Natural killer cell (primary cell): ENCODE measurements around the gene GRIN2A. TPM values are rescaled to one million over a fixed set of nuclear protein-coding genes. Genes with fewer than 3 reads are reported as not detected.

Experiments
- ATAC-seq, 3 donors: fragments of 150-1000 bp in 2 of 3; fragments of 200-7000 bp in 1 of 3; cut with Tn5 transposase; 1 replicate in 1 of 3; 2 replicates in 2 of 3; pipeline ENCODE4 v1.10.0; 2021; ENCODE audit warnings: mild to moderate bottlenecking in 2 of 3, moderate library complexity in 2 of 3
- DNase-seq, 2 donors: peaks; one replicate each; pipeline versions ENCODE4 v3.0.0 to v3.0.0-alpha.2; 2013 to 2021; ENCODE audit warnings: mixed read lengths in 1 of 2
- H3K27ac ChIP-seq: one replicate; pipeline ENCODE4 v1.5.1; 2013; ENCODE audit warnings: mild to moderate bottlenecking, low read length
- H3K27me3 ChIP-seq: one replicate; pipeline ENCODE4 v1.6.1; 2013; ENCODE audit warnings: low read length; ENCODE audit not compliant: control insufficient read depth, insufficient read depth
- H3K36me3 ChIP-seq: one replicate; pipeline ENCODE4 v1.6.1; 2013; ENCODE audit warnings: low read length; ENCODE audit not compliant: control insufficient read depth, insufficient read depth
- H3K4me1 ChIP-seq: one replicate; pipeline ENCODE4 v1.6.1; 2013; ENCODE audit warnings: low read length; ENCODE audit not compliant: control insufficient read depth, insufficient read depth
- H3K4me3 ChIP-seq: one replicate; pipeline ENCODE4 v1.5.1; 2013; ENCODE audit warnings: low read length
- H3K9me3 ChIP-seq: one replicate; pipeline ENCODE4 v1.6.1; 2013; ENCODE audit warnings: low read length; ENCODE audit not compliant: control insufficient read depth, insufficient read depth
- H3K27ac Mint-ChIP-seq, 2 donors: one replicate each; pipeline ENCODE4 v1.8.0; 2022; ENCODE audit warnings: mild to moderate bottlenecking in 2 of 2, mixed read lengths in 2 of 2, moderate library complexity in 1 of 2
- H3K27me3 Mint-ChIP-seq, 2 donors: one replicate each; pipeline ENCODE4 v1.8.0; 2022; ENCODE audit warnings: low read depth in 2 of 2, mixed read lengths in 2 of 2
- H3K36me3 Mint-ChIP-seq: one replicate; pipeline ENCODE4 v1.8.0; 2022; ENCODE audit warnings: mixed read lengths
- H3K4me1 Mint-ChIP-seq, 2 donors: one replicate each; pipeline ENCODE4 v1.8.0; 2022; ENCODE audit warnings: mixed read lengths in 2 of 2
- H3K4me3 Mint-ChIP-seq: one replicate; pipeline ENCODE4 v1.8.0; 2022; ENCODE audit warnings: mild to moderate bottlenecking, moderate library complexity, mixed read lengths
- H3K9me3 Mint-ChIP-seq, 2 donors: one replicate each; pipeline ENCODE4 v1.8.0; 2022; ENCODE audit warnings: mixed read lengths in 2 of 2
- WGBS: methylation state at CpG from one replicate; pipeline ENCODE4 v1.1.7; 2013; ENCODE audit warnings: missing lambda C conversion rate; ENCODE audit not compliant: insufficient coverage; 5-methylcytosine and 5-hydroxymethylcytosine counted together
- intact Hi-C: fragments of 100-400 bp; cut with micrococcal nuclease; formaldehyde crosslinking; loops from one replicate; pipeline ENCODE4 v1.14.2; 2022
- total RNA-seq, 4 donors: library from RNA; stranded (reverse); fragments of 120-200 nt in 1 of 4; gene quantifications; one replicate each; pipeline versions ENCODE4 v1.2.3 to v1.2.4, GENCODE V29; 2013 to 2022
- TF ChIP-seq, protein P1 (sequence below): fragments of 200-600 bp; IDR thresholded peaks from one replicate; pipeline ENCODE4 v1.8.0; 2022; ENCODE audit warnings: antibody characterized with exemption

Gene GRIN2A
- total RNA-seq, 3 donors from 2014 or later (not counting 1 experiment from before 2014, with no cell fraction given): not detected

DNA sequence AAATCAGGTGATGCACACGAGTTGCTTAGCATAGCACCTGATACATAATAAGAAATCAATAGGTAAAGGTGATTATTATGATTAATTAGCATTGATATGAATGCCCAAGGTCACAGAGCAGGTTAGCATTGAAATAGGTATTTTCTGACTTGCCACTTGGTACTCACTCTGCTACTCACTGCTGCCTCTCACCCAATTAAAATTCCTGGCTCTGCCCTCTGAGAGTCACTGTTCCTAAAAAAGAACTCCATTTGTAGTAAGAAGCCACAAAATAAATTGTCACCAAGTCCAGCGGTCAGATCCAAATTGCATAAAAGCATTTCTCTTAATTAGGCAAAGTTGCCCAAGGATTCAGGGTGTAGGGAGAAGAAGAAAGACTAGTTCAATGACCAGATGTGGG is 8.9 kb upstream of the GRIN2A start:
- H3K4me3 Mint-ChIP-seq: no peak overlapping the region
- TF ChIP-seq, protein P1, sequence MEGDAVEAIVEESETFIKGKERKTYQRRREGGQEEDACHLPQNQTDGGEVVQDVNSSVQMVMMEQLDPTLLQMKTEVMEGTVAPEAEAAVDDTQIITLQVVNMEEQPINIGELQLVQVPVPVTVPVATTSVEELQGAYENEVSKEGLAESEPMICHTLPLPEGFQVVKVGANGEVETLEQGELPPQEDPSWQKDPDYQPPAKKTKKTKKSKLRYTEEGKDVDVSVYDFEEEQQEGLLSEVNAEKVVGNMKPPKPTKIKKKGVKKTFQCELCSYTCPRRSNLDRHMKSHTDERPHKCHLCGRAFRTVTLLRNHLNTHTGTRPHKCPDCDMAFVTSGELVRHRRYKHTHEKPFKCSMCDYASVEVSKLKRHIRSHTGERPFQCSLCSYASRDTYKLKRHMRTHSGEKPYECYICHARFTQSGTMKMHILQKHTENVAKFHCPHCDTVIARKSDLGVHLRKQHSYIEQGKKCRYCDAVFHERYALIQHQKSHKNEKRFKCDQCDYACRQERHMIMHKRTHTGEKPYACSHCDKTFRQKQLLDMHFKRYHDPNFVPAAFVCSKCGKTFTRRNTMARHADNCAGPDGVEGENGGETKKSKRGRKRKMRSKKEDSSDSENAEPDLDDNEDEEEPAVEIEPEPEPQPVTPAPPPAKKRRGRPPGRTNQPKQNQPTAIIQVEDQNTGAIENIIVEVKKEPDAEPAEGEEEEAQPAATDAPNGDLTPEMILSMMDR: no peak
- H3K27ac Mint-ChIP-seq: no peak overlapping the region
- no peak for DNase-seq
- H3K36me3 ChIP-seq: no peaks in the 10 kb centered on the region
- WGBS: 79% methylated on average over 2 of the region's 2 CpGs
- no peaks in the 10 kb centered on the region for H3K9me3 Mint-ChIP-seq
- H3K4me3 ChIP-seq: no peak overlapping the region
- H3K27ac ChIP-seq: no peak overlapping the region
- H3K4me1 Mint-ChIP-seq: no peaks in the 10 kb centered on the region
- no peaks in the 10 kb centered on the region for H3K9me3 ChIP-seq
- H3K36me3 Mint-ChIP-seq: no peaks in the 10 kb centered on the region
- H3K27me3 Mint-ChIP-seq: peaks cover 7 to 28% of the 10 kb centered on the region in 2 donors
- intact Hi-C loops: no loop called here
- no peaks in the 10 kb centered on the region for H3K27me3 ChIP-seq
- ATAC-seq: no peak
- no peaks in the 10 kb centered on the region for H3K4me1 ChIP-seq

DNA sequence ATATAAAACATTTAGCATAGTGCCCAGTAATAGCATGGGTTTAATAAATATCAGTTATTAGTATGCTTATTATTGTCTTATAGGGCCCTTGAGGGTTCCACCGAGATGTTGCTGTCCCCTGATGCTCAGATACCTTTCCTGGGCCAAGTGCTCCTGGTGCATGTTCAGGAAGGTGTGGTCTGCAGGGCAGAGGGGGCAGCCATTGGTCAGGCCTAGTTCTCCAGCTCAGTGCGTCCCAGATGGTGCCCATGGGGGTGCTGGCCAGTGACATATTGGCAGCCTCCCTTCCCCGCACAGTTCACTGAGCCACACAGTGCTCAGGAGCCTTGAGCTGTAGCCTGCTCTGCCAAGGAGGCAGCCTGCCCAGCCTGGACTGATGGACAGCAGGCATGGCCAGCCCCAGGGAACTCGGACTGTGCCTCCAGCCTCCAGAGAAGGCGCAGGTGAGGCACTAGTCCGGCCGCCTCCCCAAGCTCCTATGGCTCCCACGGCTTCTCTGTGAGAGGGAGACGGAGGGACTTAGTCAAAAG is 7.7 kb upstream of the GRIN2A start:
- Mint-ChIP-seq H3K27ac (no peak overlapping the region), H3K9me3 (no peaks in the 10 kb centered on the region), H3K4me3 (no peak overlapping the region), H3K27me3 (peaks cover 7 to 29% of the 10 kb centered on the region in 2 donors), H3K36me3 (no peaks in the 10 kb centered on the region), H3K4me1 (no peaks in the 10 kb centered on the region)
- DNase-seq (no peak), ATAC-seq (no peak)
- Histone ChIP-seq H3K27me3 (no peaks in the 10 kb centered on the region), H3K4me3 (no peak overlapping the region), H3K36me3 (no peaks in the 10 kb centered on the region), H3K27ac (no peak overlapping the region), H3K4me1 (no peaks in the 10 kb centered on the region), H3K9me3 (no peaks in the 10 kb centered on the region)
- TF ChIP-seq, protein P1: no peak
- 79% methylated on average over 9 of the region's 9 CpGs for WGBS
- intact Hi-C loops: no loop called here

DNA sequence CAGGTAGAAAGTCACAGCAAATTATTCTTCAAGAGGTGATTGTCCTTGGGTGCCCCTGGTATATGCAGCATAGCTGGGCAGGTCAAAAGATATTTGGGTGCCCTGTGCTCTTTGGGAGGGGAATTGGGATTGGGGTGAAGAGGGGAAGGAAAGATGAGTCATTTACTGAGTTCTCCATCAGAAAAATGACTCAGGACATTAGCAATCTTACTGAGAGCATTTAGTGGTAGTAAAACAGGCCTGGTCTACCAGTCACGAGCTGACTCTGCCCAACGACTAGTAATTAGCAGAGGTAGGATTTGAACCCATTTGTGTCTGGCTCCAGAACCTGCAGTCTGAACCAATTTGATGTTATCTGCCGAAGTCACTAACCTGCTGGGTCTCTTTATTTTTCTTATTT is 6.0 kb upstream of the GRIN2A start:
- Mint-ChIP-seq H3K27ac (no peak overlapping the region), H3K4me3 (no peak overlapping the region), H3K27me3 (peaks cover 16 to 36% of the 10 kb centered on the region in 2 donors), H3K9me3 (no peaks in the 10 kb centered on the region), H3K4me1 (no peaks in the 10 kb centered on the region), H3K36me3 (no peaks in the 10 kb centered on the region)
- H3K27ac ChIP-seq: no peak overlapping the region
- intact Hi-C loops: no loop called here
- no peak overlapping the region for H3K4me3 ChIP-seq
- ATAC-seq: no peak
- DNase-seq: no peak
- no peaks in the 10 kb centered on the region for H3K27me3 ChIP-seq
- TF ChIP-seq, protein P1: no peak
- no peaks in the 10 kb centered on the region for H3K36me3 ChIP-seq
- no peaks in the 10 kb centered on the region for H3K4me1 ChIP-seq
- WGBS: 17% methylated on average over 1 of the region's 3 CpGs
- H3K9me3 ChIP-seq: no peaks in the 10 kb centered on the region
